Mesenchymal stem cell (in vitro differentiated cells and primary cell): ENCODE data around the gene SMARCA4.

Experiments
- DNase-seq: peaks from one replicate; pipeline ENCODE4 v3.0.0-alpha.2; 2013
- H2AFZ ChIP-seq: one replicate; pipeline ENCODE4 v1.6.1; 2013; ENCODE audit warnings: low read depth, mild to moderate bottlenecking, control low read depth, inconsistent platforms, low read length, moderate library complexity
- H2AK5ac ChIP-seq: 2 replicates; pipeline ENCODE4 v1.6.1; 2013; ENCODE audit warnings: low read length, moderate library complexity, mild to moderate bottlenecking, inconsistent platforms; ENCODE audit not compliant: severe bottlenecking
- H2BK120ac ChIP-seq: one replicate; pipeline ENCODE4 v1.6.1; 2013; ENCODE audit warnings: low read depth, mild to moderate bottlenecking, inconsistent platforms, low read length, moderate library complexity
- H2BK12ac ChIP-seq, 2 experiments: one replicate each; pipeline ENCODE4 v1.6.1; 2013; ENCODE audit warnings: inconsistent platforms in 2 of 2, low read length in 2 of 2, mild to moderate bottlenecking in 2 of 2, moderate library complexity in 2 of 2, control low read depth in 1 of 2
- H2BK15ac ChIP-seq: one replicate; pipeline ENCODE4 v1.6.1; 2013; ENCODE audit warnings: mild to moderate bottlenecking, low read depth, inconsistent platforms; ENCODE audit not compliant: poor library complexity, severe bottlenecking
- H2BK5ac ChIP-seq: 2 replicates; pipeline ENCODE4 v1.6.1; 2013; ENCODE audit warnings: low read depth, mild to moderate bottlenecking, low read length, control low read depth, inconsistent platforms; ENCODE audit not compliant: poor library complexity, severe bottlenecking
- H3K14ac ChIP-seq, 2 experiments: one replicate each; pipeline ENCODE4 v1.6.1; 2013; ENCODE audit warnings: inconsistent platforms in 2 of 2, low read length in 2 of 2, control low read depth in 1 of 2, mild to moderate bottlenecking in 1 of 2, moderate library complexity in 1 of 2
- H3K18ac ChIP-seq, 2 experiments: one replicate each; pipeline ENCODE4 v1.6.1; 2013; ENCODE audit warnings: inconsistent platforms in 2 of 2, low read length in 2 of 2, control low read depth in 1 of 2, low read depth in 1 of 2, mild to moderate bottlenecking in 1 of 2
- H3K23ac ChIP-seq, 2 experiments: one replicate each; pipeline ENCODE4 v1.6.1; 2013; ENCODE audit warnings: inconsistent platforms in 2 of 2, low read length in 2 of 2, mild to moderate bottlenecking in 2 of 2, moderate library complexity in 2 of 2, control low read depth in 1 of 2
- H3K27ac ChIP-seq: 2 replicates; pipeline ENCODE4 v1.5.1; 2013; ENCODE audit warnings: mild to moderate bottlenecking, moderate library complexity, low read length, control low read depth, inconsistent platforms; ENCODE audit not compliant: poor library complexity, severe bottlenecking
- H3K27me3 ChIP-seq, 2 experiments: 2 replicates each; pipeline versions ENCODE4 v1.6.1 to v1.7.0; 2013; ENCODE audit warnings: low read length in 2 of 2, mild to moderate bottlenecking in 2 of 2, moderate library complexity in 2 of 2, control low read depth in 1 of 2, inconsistent platforms in 1 of 2; ENCODE audit not compliant: control insufficient read depth in 1 of 2, insufficient read depth in 1 of 2
- H3K36me3 ChIP-seq, 2 experiments: 2 replicates each; pipeline versions ENCODE4 v1.6.1 to v1.7.0; 2013; ENCODE audit warnings: low read length in 2 of 2, control low read depth in 1 of 2, inconsistent platforms in 1 of 2, low read depth in 1 of 2, mild to moderate bottlenecking in 1 of 2; ENCODE audit not compliant: insufficient read depth in 2 of 2, control insufficient read depth in 1 of 2
- H3K4ac ChIP-seq, 2 experiments: one replicate each; pipeline ENCODE4 v1.6.1; 2013; ENCODE audit warnings: inconsistent platforms in 2 of 2, low read length in 2 of 2, mild to moderate bottlenecking in 2 of 2, moderate library complexity in 2 of 2, control low read depth in 1 of 2, low read depth in 1 of 2
- H3K4me1 ChIP-seq: 2 replicates; pipeline ENCODE4 v1.6.1; 2013; ENCODE audit warnings: low read depth, low read length, control low read depth; ENCODE audit not compliant: control insufficient read depth, insufficient read depth
- H3K4me2 ChIP-seq: 2 replicates; pipeline ENCODE4 v1.6.1; 2013; ENCODE audit warnings: low read length, mild to moderate bottlenecking, inconsistent platforms; ENCODE audit not compliant: poor library complexity, severe bottlenecking
- H3K4me3 ChIP-seq, 2 experiments: 2 replicates each; pipeline versions ENCODE4 v1.5.1 to v1.7.0; 2013; ENCODE audit warnings: low read length in 2 of 2, mild to moderate bottlenecking in 2 of 2, control low read depth in 1 of 2, low read depth in 1 of 2; ENCODE audit not compliant: insufficient read depth in 1 of 2
- H3K79me1 ChIP-seq: replicated peaks from 2 replicates; pipeline ENCODE4 v1.6.1; 2013; ENCODE audit warnings: mild to moderate bottlenecking, control low read depth, low read length, inconsistent platforms; ENCODE audit not compliant: poor library complexity, severe bottlenecking
- H3K9ac ChIP-seq: 2 replicates; pipeline ENCODE4 v1.7.0; 2013; ENCODE audit warnings: mild to moderate bottlenecking, low read length, moderate library complexity
- H3K9me3 ChIP-seq: 2 replicates; pipeline ENCODE4 v1.7.0; 2013; ENCODE audit warnings: mild to moderate bottlenecking, low read length; ENCODE audit not compliant: control insufficient read depth
- H4K8ac ChIP-seq: one replicate; pipeline ENCODE4 v1.6.1; 2013; ENCODE audit warnings: inconsistent platforms, mild to moderate bottlenecking, low read length, moderate library complexity
- H4K91ac ChIP-seq: one replicate; pipeline ENCODE4 v1.6.1; 2013; ENCODE audit warnings: mild to moderate bottlenecking, low read length, inconsistent platforms
- WGBS: methylation state at CpG from one replicate; pipeline ENCODE4 v1.1.7; 2013; ENCODE audit warnings: mixed read lengths; 5-methylcytosine and 5-hydroxymethylcytosine counted together

Gene SMARCA4

GRCh38 chr19:10913716-10914340, 47.0 kb upstream of the SMARCA4 start:
- Histone ChIP-seq H2BK120ac (no peak overlapping the region), H4K91ac (no peak overlapping the region), H3K18ac (no peak overlapping the region), H3K79me1 (peaks cover 13% of the 10 kb centered on the region), H3K36me3 (peaks cover 57 to 67% of the 10 kb centered on the region in 2 experiments), H3K23ac (no peak overlapping the region), H2AK5ac (no peak overlapping the region), H3K9me3 (no peaks in the 10 kb centered on the region), H3K4me2 (no peak overlapping the region), H3K4me1 (peaks cover 29% of the 10 kb centered on the region), H3K4me3 (no peak overlapping the region), H2AFZ (no peak overlapping the region), H2BK5ac (no peak overlapping the region), H4K8ac (no peak overlapping the region), H3K14ac (no peak overlapping the region), H3K27me3 (no peaks in the 10 kb centered on the region), H2BK15ac (no peak overlapping the region), H3K27ac (no peak overlapping the region), H3K4ac (no peak overlapping the region), H2BK12ac (no peak overlapping the region), H3K9ac (no peak overlapping the region)
- 94% methylated on average over 22 of the region's 24 CpGs for WGBS
- no peak for DNase-seq

GRCh38 chr19:10915130-10916091, 45.4 kb upstream of the SMARCA4 start:
- Histone ChIP-seq H3K36me3 (peaks cover 61 to 71% of the 10 kb centered on the region in 2 experiments), H3K9me3 (no peaks in the 10 kb centered on the region), H2AFZ (no peak overlapping the region), H2AK5ac (peak overlapping the region; percentile 27), H4K91ac (peak overlapping the region; percentile 63), H3K4me3 (peak overlapping the region; percentile 10 to 55), H3K79me1 (peaks cover 18% of the 10 kb centered on the region), H3K14ac (peak overlapping the region in 1 of 2 experiments; percentile 68), H3K27me3 (no peaks in the 10 kb centered on the region), H3K23ac (peak overlapping the region in 1 of 2 experiments; percentile 87), H3K27ac (peak overlapping the region; percentile 41), H2BK5ac (no peak overlapping the region), H4K8ac (peak overlapping the region; percentile 74), H3K9ac (peak overlapping the region; percentile 61), H3K18ac (peak overlapping the region; percentile 41 to 84), H2BK12ac (peak overlapping the region in 1 of 2 experiments; percentile 48), H3K4ac (peak overlapping the region in 1 of 2 experiments; percentile 32), H2BK120ac (no peak overlapping the region), H3K4me2 (peak overlapping the region; percentile 19), H3K4me1 (peaks cover 29% of the 10 kb centered on the region), H2BK15ac (no peak overlapping the region)
- WGBS, result 60% methylated on average over 19 of the region's 19 CpGs
- peak; percentile 83 for DNase-seq

GRCh38 chr19:10916602-10917001, 44.2 kb upstream of the SMARCA4 start:
- H3K18ac ChIP-seq, result no peak overlapping the region

GRCh38 chr19:10918359-10918758, 42.5 kb upstream of the SMARCA4 start:
- H3K4me3 ChIP-seq, result no peak overlapping the region
- no peak overlapping the region for H3K9ac ChIP-seq
- H3K36me3 ChIP-seq, result peaks cover 67 to 77% of the 10 kb centered on the region in 2 experiments
- no peak overlapping the region for H3K23ac ChIP-seq
- no peak for DNase-seq
- H3K14ac ChIP-seq, result no peak overlapping the region
- H3K4ac ChIP-seq, result no peak overlapping the region
- H4K8ac ChIP-seq, result no peak overlapping the region
- H3K27ac ChIP-seq, result no peak overlapping the region
- no peak overlapping the region for H2BK5ac ChIP-seq
- H3K4me2 ChIP-seq, result no peak overlapping the region
- no peak overlapping the region for H2BK12ac ChIP-seq
- no peak overlapping the region for H2BK15ac ChIP-seq
- H3K18ac ChIP-seq, result no peak overlapping the region
- peaks cover 15% of the 10 kb centered on the region for H3K79me1 ChIP-seq
- H2AFZ ChIP-seq, result no peak overlapping the region
- no peak overlapping the region for H2BK120ac ChIP-seq
- H2AK5ac ChIP-seq, result no peak overlapping the region
- no peaks in the 10 kb centered on the region for H3K27me3 ChIP-seq
- peaks cover 24% of the 10 kb centered on the region for H3K4me1 ChIP-seq
- WGBS, result 92% methylated on average over 11 of the region's 11 CpGs
- H3K9me3 ChIP-seq, result no peaks in the 10 kb centered on the region
- no peak overlapping the region for H4K91ac ChIP-seq

More at GRCh38 chr19:10916602-10917001, 44.2 kb upstream of the SMARCA4 start:
- H3K9ac ChIP-seq, result no peak overlapping the region
- no peak overlapping the region for H3K4me3 ChIP-seq
- H2BK12ac ChIP-seq, result peak overlapping the region in 1 of 2 experiments; percentile 21
- H3K14ac ChIP-seq, result no peak overlapping the region
- no peak overlapping the region for H3K23ac ChIP-seq
- no peak overlapping the region for H2BK15ac ChIP-seq
- peaks cover 28% of the 10 kb centered on the region for H3K4me1 ChIP-seq
- H2AK5ac ChIP-seq, result no peak overlapping the region
- H3K27me3 ChIP-seq, result no peaks in the 10 kb centered on the region
- no peak overlapping the region for H3K4me2 ChIP-seq
- no peak overlapping the region for H2AFZ ChIP-seq
- H3K4ac ChIP-seq, result no peak overlapping the region
- no peak overlapping the region for H4K8ac ChIP-seq
- H2BK120ac ChIP-seq, result no peak overlapping the region
- no peak for DNase-seq
- H3K79me1 ChIP-seq, result peaks cover 20% of the 10 kb centered on the region
- no peaks in the 10 kb centered on the region for H3K9me3 ChIP-seq
- peaks cover 67 to 75% of the 10 kb centered on the region in 2 experiments for H3K36me3 ChIP-seq
- H3K27ac ChIP-seq, result no peak overlapping the region
- 100% methylated on average over 5 of the region's 6 CpGs for WGBS
- no peak overlapping the region for H2BK5ac ChIP-seq
- H4K91ac ChIP-seq, result no peak overlapping the region
